ENCODE results near the gene CUL1. TPM values are rescaled to one million over a fixed set of nuclear protein-coding genes. Genes with fewer than 3 reads are reported as not detected.

The CUL1 gene
- total and polyA plus RNA-seq, 2 donors (not counting 3 experiments of a cell fraction or from before 2014, with no cell fraction given), result 25.7 to 50.2 TPM

DNA sequence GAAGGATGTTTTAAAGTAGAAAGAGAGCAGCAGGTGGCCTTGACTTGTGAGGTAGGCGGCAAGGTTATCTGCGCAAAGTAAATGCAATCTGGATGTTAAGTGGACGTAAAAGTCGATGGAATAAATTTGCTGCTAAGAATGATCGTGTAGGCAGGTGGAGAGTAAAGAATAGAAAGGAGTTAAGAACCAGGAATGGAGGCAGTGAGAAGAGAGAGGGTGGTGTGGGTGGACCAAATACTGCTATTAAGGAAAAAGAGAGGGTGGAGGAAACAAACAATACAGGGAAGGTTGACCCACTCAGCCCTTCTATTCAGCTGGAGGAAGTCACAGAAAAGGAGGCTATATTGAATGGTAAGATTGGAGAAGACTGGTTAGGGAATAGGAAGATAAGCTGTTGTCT lies 1.9 kb upstream of the CUL1 start:
- no peaks in the 10 kb centered on the region for H3K27me3 ChIP-seq (ENCODE audit: control insufficient read depth in 2 of 2, insufficient read depth in 2 of 2, low read length in 2 of 2)
- no peak overlapping the region for H3K4me3 ChIP-seq (replicated peaks in 1 of 3; ENCODE audit: insufficient read depth in 1 of 3, low read depth in 1 of 3, low read length in 3 of 3)
- TF ChIP-seq FOS (IDR thresholded peaks at IDR 0.05; ENCODE audit: borderline replicate concordance, insufficient read depth, low read length) (no peak), POLR2A (IDR thresholded peaks at IDR 0.05; ENCODE audit: low read depth, low read length) (no peak), JUN (IDR thresholded peaks at IDR 0.05; ENCODE audit: borderline replicate concordance, insufficient read depth, insufficient read length, low read depth) (no peak), MYC (IDR thresholded peaks at IDR 0.05; ENCODE audit: low read depth, low read length) (no peak), EZH2 (IDR thresholded peaks at IDR 0.05; ENCODE audit: borderline replicate concordance, low read depth, low read length, severe bottlenecking) (no peak), POLR2AphosphoS5 (IDR thresholded peaks at IDR 0.05; ENCODE audit: insufficient read depth, low read depth, low read length) (no peak), GATA2 (IDR thresholded peaks at IDR 0.05; ENCODE audit: insufficient read depth, insufficient read length, low read depth, low read length) (no peak)
- TF ChIP-seq, protein P1, sequence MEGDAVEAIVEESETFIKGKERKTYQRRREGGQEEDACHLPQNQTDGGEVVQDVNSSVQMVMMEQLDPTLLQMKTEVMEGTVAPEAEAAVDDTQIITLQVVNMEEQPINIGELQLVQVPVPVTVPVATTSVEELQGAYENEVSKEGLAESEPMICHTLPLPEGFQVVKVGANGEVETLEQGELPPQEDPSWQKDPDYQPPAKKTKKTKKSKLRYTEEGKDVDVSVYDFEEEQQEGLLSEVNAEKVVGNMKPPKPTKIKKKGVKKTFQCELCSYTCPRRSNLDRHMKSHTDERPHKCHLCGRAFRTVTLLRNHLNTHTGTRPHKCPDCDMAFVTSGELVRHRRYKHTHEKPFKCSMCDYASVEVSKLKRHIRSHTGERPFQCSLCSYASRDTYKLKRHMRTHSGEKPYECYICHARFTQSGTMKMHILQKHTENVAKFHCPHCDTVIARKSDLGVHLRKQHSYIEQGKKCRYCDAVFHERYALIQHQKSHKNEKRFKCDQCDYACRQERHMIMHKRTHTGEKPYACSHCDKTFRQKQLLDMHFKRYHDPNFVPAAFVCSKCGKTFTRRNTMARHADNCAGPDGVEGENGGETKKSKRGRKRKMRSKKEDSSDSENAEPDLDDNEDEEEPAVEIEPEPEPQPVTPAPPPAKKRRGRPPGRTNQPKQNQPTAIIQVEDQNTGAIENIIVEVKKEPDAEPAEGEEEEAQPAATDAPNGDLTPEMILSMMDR (IDR thresholded peaks at IDR 0.05; ENCODE audit: extremely low read depth in 1 of 2, insufficient read depth in 1 of 2, low read depth in 1 of 2, low read length in 2 of 2), result no peak
- TF ChIP-seq, protein P2, sequence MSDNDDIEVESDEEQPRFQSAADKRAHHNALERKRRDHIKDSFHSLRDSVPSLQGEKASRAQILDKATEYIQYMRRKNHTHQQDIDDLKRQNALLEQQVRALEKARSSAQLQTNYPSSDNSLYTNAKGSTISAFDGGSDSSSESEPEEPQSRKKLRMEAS (IDR thresholded peaks at IDR 0.05; ENCODE audit: insufficient read depth, insufficient read length), result no peak
- H3K27ac ChIP-seq (ENCODE audit: insufficient read depth, low read depth, low read length), result no peak overlapping the region
- intact Hi-C loops (cut with micrococcal nuclease) (loop anchor here (2.0 kb wide), 1 partner anchor 122 kb away; no protein-coding TSS in a partner anchor), dilution Hi-C loops (cut with MboI; ENCODE audit: extremely low pct_ligation_motif_present, low sequenced_read_pairs) (no loop called here)
- H2AFZ ChIP-seq (ENCODE audit: low read depth, low read length), result peak overlapping the region; percentile 6
- H3K36me3 ChIP-seq (ENCODE audit: control insufficient read depth in 2 of 2, extremely low read depth in 1 of 2, insufficient read depth in 2 of 2, low read length in 2 of 2), result no peaks in the 10 kb centered on the region
- POLR2A ChIA-PET, result no interaction called here
- peaks cover 31% of the 10 kb centered on the region for H3K79me2 ChIP-seq (ENCODE audit: control insufficient read depth, insufficient read depth, low read length)
- no peaks in the 10 kb centered on the region for H3K9me3 ChIP-seq (replicated peaks; ENCODE audit: control insufficient read depth, insufficient read depth, low read length)
- BruUV-seq (replicated peaks), result no TSS peak
- CTCF ChIA-PET, result no interaction called here
- H4K20me1 ChIP-seq (replicated peaks; ENCODE audit: control insufficient read depth, extremely low read depth, insufficient read depth, low read length), result peaks cover 12% of the 10 kb centered on the region
- DNase-seq (ENCODE audit: low read depth, low spot score) (peak; percentile 45), FAIRE-seq (no peak)
- H3K4me2 ChIP-seq (ENCODE audit: insufficient read depth, low read length), result peak overlapping the region; percentile 100
- H3K4me1 ChIP-seq (ENCODE audit: control insufficient read depth, extremely low read depth, insufficient read depth, low read length), result peaks cover 32% of the 10 kb centered on the region
- H3K9me1 ChIP-seq (replicated peaks; ENCODE audit: control insufficient read depth, extremely low read depth, insufficient read depth, low read length), result no peaks in the 10 kb centered on the region
- H3K9ac ChIP-seq (replicated peaks; ENCODE audit: extremely low read depth, insufficient read depth, low read length), result no peak overlapping the region
